CD4-positive, alpha-beta memory T cell (primary cell): ENCODE measurements around the gene IGF2BP3. TPM values are rescaled to one million over a fixed set of nuclear protein-coding genes. Genes with fewer than 3 reads are reported as not detected.

ENCODE experiments used
- CTCF ChIA-PET: fragments of 350-600 bp; sonication (Branson Sonifier 250); formaldehyde crosslinking; loops from one replicate; lab custom pipeline; 2021; ENCODE audit warnings: inconsistent platforms; ENCODE audit not compliant: partially characterized antibody; lab: Charles Lee
- POLR2A ChIA-PET: fragments of 350-600 bp; sonication (Branson Sonifier 250); formaldehyde crosslinking; loops from one replicate; lab custom pipeline; 2021; ENCODE audit not compliant: partially characterized antibody; lab: Charles Lee
- DNase-seq, 5 donors: peaks; one replicate each; pipeline versions ENCODE4 v3.0.0 to v3.0.0-alpha.2; 2020 to 2022; ENCODE audit warnings: mixed read lengths in 1 of 5
- H3K27ac ChIP-seq: one replicate; pipeline ENCODE4 v1.7.0; 2013; ENCODE audit warnings: low read depth, low read length
- H3K27me3 ChIP-seq: 2 replicates; pipeline ENCODE4 v1.7.0; 2013; ENCODE audit warnings: mild to moderate bottlenecking, low read length, moderate library complexity; ENCODE audit not compliant: insufficient read depth
- H3K36me3 ChIP-seq: 2 replicates; pipeline ENCODE4 v1.7.0; 2013; ENCODE audit warnings: mild to moderate bottlenecking, low read length, moderate library complexity; ENCODE audit not compliant: insufficient read depth
- H3K4me1 ChIP-seq: 2 replicates; pipeline ENCODE4 v1.7.0; 2013; ENCODE audit warnings: mild to moderate bottlenecking, low read length, moderate library complexity; ENCODE audit not compliant: insufficient read depth
- H3K4me3 ChIP-seq, 2 donors: one replicate each; pipeline ENCODE4 v1.7.0; 2013; ENCODE audit warnings: low read length in 2 of 2, mild to moderate bottlenecking in 1 of 2
- H3K9me3 ChIP-seq, 2 donors: one replicate each; pipeline ENCODE4 v1.7.0; 2013; ENCODE audit warnings: low read length in 2 of 2, control low read depth in 1 of 2; ENCODE audit not compliant: control insufficient read depth in 1 of 2
- H3K27ac Mint-ChIP-seq, 7 donors: one replicate each; pipeline ENCODE4 v1.8.0; 2020 to 2021; ENCODE audit warnings: mixed read lengths in 7 of 7, mild to moderate bottlenecking in 6 of 7, inconsistent platforms in 3 of 7, moderate library complexity in 3 of 7
- H3K27me3 Mint-ChIP-seq, 2 donors: one replicate each; pipeline ENCODE4 v1.8.0; 2020 to 2021; ENCODE audit warnings: mixed read lengths in 2 of 2
- H3K36me3 Mint-ChIP-seq, 2 donors: one replicate each; pipeline ENCODE4 v1.8.0; 2020 to 2021; ENCODE audit warnings: mixed read lengths in 2 of 2, inconsistent platforms in 1 of 2, mild to moderate bottlenecking in 1 of 2
- H3K4me1 Mint-ChIP-seq, 4 donors: one replicate each; pipeline ENCODE4 v1.8.0; 2020 to 2021; ENCODE audit warnings: mixed read lengths in 4 of 4, mild to moderate bottlenecking in 1 of 4
- H3K4me3 Mint-ChIP-seq, 8 donors: one replicate each; pipeline ENCODE4 v1.8.0; 2020 to 2021; ENCODE audit warnings: mixed read lengths in 8 of 8, mild to moderate bottlenecking in 7 of 8, moderate library complexity in 6 of 8, inconsistent platforms in 3 of 8
- H3K9me3 Mint-ChIP-seq, 8 donors: one replicate each; pipeline ENCODE4 v1.8.0; 2020 to 2021; ENCODE audit warnings: mixed read lengths in 8 of 8, mild to moderate bottlenecking in 5 of 8, inconsistent platforms in 3 of 8, moderate library complexity in 1 of 8
- intact Hi-C: fragments of 100-400 bp; cut with micrococcal nuclease; formaldehyde crosslinking; loops from one replicate; pipeline ENCODE4 v1.15.1; 2023
- polyA plus RNA-seq, 2 donors: library from polyadenylated mRNA; unstranded; fragments of 300-500 nt; fragmentation: Illumina TruSeq; gene quantifications; one replicate each; pipeline ENCODE4 v1.2.3, GENCODE V29; 2021
- total RNA-seq, 2 experiments: library from RNA; stranded (reverse); gene quantifications; one replicate each; pipeline ENCODE4 v1.2.3, GENCODE V29; 2021

Gene IGF2BP3
- total and polyA plus RNA-seq, 4 experiments from 2014 or later, result not detected

- intact Hi-C loops, result no loop called here
- ChIA-PET CTCF (no interaction called here), POLR2A (no interaction called here)
These were observed 97.7 kb downstream of the IGF2BP3 start for GRCh38 chr7:23372611-23373010.

GRCh38 chr7:23371654-23372053 lies 98.6 kb downstream of the IGF2BP3 start:
- Histone ChIP-seq H3K27ac (no peak overlapping the region), H3K27me3 (no peaks in the 10 kb centered on the region), H3K9me3 (no peaks in the 10 kb centered on the region), H3K36me3 (no peaks in the 10 kb centered on the region), H3K4me1 (peaks cover 14% of the 10 kb centered on the region), H3K4me3 (no peak overlapping the region)
- POLR2A ChIA-PET, result no interaction called here
- Mint-ChIP-seq H3K9me3 (no peaks in the 10 kb centered on the region), H3K4me1 (peaks cover 11 to 23% (median 18%) of the 10 kb centered on the region in 4 donors), H3K27me3 (peaks cover 13 to 26% of the 10 kb centered on the region in 2 donors), H3K27ac (no peak overlapping the region), H3K36me3 (no peaks in the 10 kb centered on the region), H3K4me3 (no peak overlapping the region)
- DNase-seq, result no peak
- intact Hi-C loops, result no loop called here
- CTCF ChIA-PET, result no interaction called here

More at GRCh38 chr7:23372611-23373010, 97.7 kb downstream of the IGF2BP3 start:
- no peaks in the 10 kb centered on the region for H3K27me3 ChIP-seq
- no peak overlapping the region for H3K4me3 ChIP-seq
- H3K4me1 ChIP-seq, result peaks cover 14% of the 10 kb centered on the region
- no peak overlapping the region for H3K27ac ChIP-seq
- Mint-ChIP-seq H3K4me1 (peaks cover 13 to 23% (median 18%) of the 10 kb centered on the region in 4 donors), H3K27ac (no peak overlapping the region), H3K4me3 (peak overlapping the region in 2 of 8 donors; percentile 0 to 8), H3K27me3 (peaks cover 10 to 26% of the 10 kb centered on the region in 2 donors), H3K9me3 (no peaks in the 10 kb centered on the region), H3K36me3 (no peaks in the 10 kb centered on the region)
- H3K36me3 ChIP-seq, result no peaks in the 10 kb centered on the region
- H3K9me3 ChIP-seq, result no peaks in the 10 kb centered on the region
- DNase-seq, result no peak

GRCh38 chr7:23369695-23370404 lies 100.4 kb downstream of the IGF2BP3 start:
- Mint-ChIP-seq H3K27me3 (peaks cover 13 to 26% of the 10 kb centered on the region in 2 donors), H3K27ac (no peak overlapping the region), H3K9me3 (no peaks in the 10 kb centered on the region), H3K36me3 (no peaks in the 10 kb centered on the region), H3K4me1 (peaks cover 11 to 23% (median 18%) of the 10 kb centered on the region in 4 donors), H3K4me3 (no peak overlapping the region)
- DNase-seq, result no peak
- intact Hi-C loops, result no loop called here
- no peak overlapping the region for H3K27ac ChIP-seq
- peaks cover 14% of the 10 kb centered on the region for H3K4me1 ChIP-seq
- no peaks in the 10 kb centered on the region for H3K9me3 ChIP-seq
- H3K27me3 ChIP-seq, result no peaks in the 10 kb centered on the region
- H3K36me3 ChIP-seq, result no peaks in the 10 kb centered on the region
- ChIA-PET CTCF (interaction anchor here (1.0 kb wide), 1 partner anchor 97 kb away, joined by 4 read pairs; no protein-coding TSS in a partner anchor), POLR2A (no interaction called here)
- H3K4me3 ChIP-seq, result no peak overlapping the region

- H3K36me3 Mint-ChIP-seq, result no peaks in the 10 kb centered on the region
- H3K4me1 Mint-ChIP-seq, result peaks cover 11 to 23% (median 18%) of the 10 kb centered on the region in 4 donors
- no peaks in the 10 kb centered on the region for H3K9me3 Mint-ChIP-seq
- ChIA-PET CTCF (interaction anchor here (0.9 kb wide), 1 partner anchor 11 kb away, joined by 3 read pairs; no protein-coding TSS in a partner anchor), POLR2A (no interaction called here)
- Histone ChIP-seq H3K36me3 (no peaks in the 10 kb centered on the region), H3K9me3 (no peaks in the 10 kb centered on the region), H3K27ac (no peak overlapping the region), H3K4me3 (no peak overlapping the region), H3K27me3 (no peaks in the 10 kb centered on the region), H3K4me1 (peaks cover 14% of the 10 kb centered on the region)
- intact Hi-C loops, result no loop called here
- DNase-seq, result no peak
- H3K27me3 Mint-ChIP-seq, result peaks cover 13 to 26% of the 10 kb centered on the region in 2 donors
- H3K4me3 Mint-ChIP-seq, result no peak overlapping the region
- H3K27ac Mint-ChIP-seq, result no peak overlapping the region
These were observed 101.2 kb downstream of the IGF2BP3 start for GRCh38 chr7:23369100-23369499.

- H3K27ac Mint-ChIP-seq, result no peak overlapping the region
- intact Hi-C loops, result loop anchor here (5.0 kb wide), 1 partner anchor 354 kb away; the partner anchor contains the start of gene STK31
- no peaks in the 10 kb centered on the region for H3K9me3 Mint-ChIP-seq
- no peaks in the 10 kb centered on the region for H3K36me3 ChIP-seq
- POLR2A ChIA-PET, result no interaction called here
- no peaks in the 10 kb centered on the region for H3K36me3 Mint-ChIP-seq
- DNase-seq, result no peak
- CTCF ChIA-PET, result interaction anchor here (0.7 to 2.2 kb wide), 13 partner anchors 8 to 353 kb away, joined by 3 to 19 read pairs (median 4); no protein-coding TSS in a partner anchor
- peaks cover 25% of the 10 kb centered on the region for H3K4me1 ChIP-seq
- no peaks in the 10 kb centered on the region for H3K27me3 ChIP-seq
- no peaks in the 10 kb centered on the region for H3K9me3 ChIP-seq
- H3K4me3 ChIP-seq, result no peak overlapping the region
- peaks cover 4 to 8% of the 10 kb centered on the region in 2 donors for H3K27me3 Mint-ChIP-seq
- no peak overlapping the region for H3K4me3 Mint-ChIP-seq
- H3K4me1 Mint-ChIP-seq, result peaks cover 8 to 18% (median 9%) of the 10 kb centered on the region in 4 donors
- no peak overlapping the region for H3K27ac ChIP-seq
These were observed 112.1 kb downstream of the IGF2BP3 start for GRCh38 chr7:23358152-23358674.

GRCh38 chr7:23357190-23358093 lies 112.8 kb downstream of the IGF2BP3 start:
- peak in 3 of 5 donors; percentile 4 to 12 (median 8) for DNase-seq
- H3K9me3 Mint-ChIP-seq, result no peaks in the 10 kb centered on the region
- POLR2A ChIA-PET, result no interaction called here

More at GRCh38 chr7:23357190-23358093, 112.8 kb downstream of the IGF2BP3 start:
- H3K4me1 Mint-ChIP-seq, result peaks cover 8 to 18% (median 9%) of the 10 kb centered on the region in 4 donors
- no peak overlapping the region for H3K4me3 ChIP-seq
- no peaks in the 10 kb centered on the region for H3K9me3 ChIP-seq
- H3K27me3 ChIP-seq, result no peaks in the 10 kb centered on the region
- no peak overlapping the region for H3K27ac ChIP-seq
- H3K27ac Mint-ChIP-seq, result peak overlapping the region in 1 of 7 donors; percentile 22
- intact Hi-C loops, result loop anchor here (2.0 to 5.0 kb wide), 3 partner anchors 81 to 355 kb away; partner anchors contain the start of gene STK31
- peaks cover 25% of the 10 kb centered on the region for H3K4me1 ChIP-seq
- no peaks in the 10 kb centered on the region for H3K36me3 ChIP-seq
- CTCF ChIA-PET, result interaction anchor here (0.7 to 2.2 kb wide), 12 partner anchors 7 to 354 kb away, joined by 3 to 19 read pairs (median 4); no protein-coding TSS in a partner anchor
- H3K27me3 Mint-ChIP-seq, result peaks cover 7 to 8% of the 10 kb centered on the region in 2 donors
- H3K4me3 Mint-ChIP-seq, result peak overlapping the region in 2 of 8 donors; percentile 28 to 43
- no peaks in the 10 kb centered on the region for H3K36me3 Mint-ChIP-seq
